Right atrium auricular region (tissue), 2 donors: ENCODE data around the gene CXorf65. TPM values are rescaled to one million over a fixed set of nuclear protein-coding genes. Genes with fewer than 3 reads are reported as not detected.

Experiments used
- DNase-seq: peaks from one replicate; pipeline ENCODE4 v3.0.0-alpha.2; 2019; ENCODE audit warnings: low spot score
- H3K27ac ChIP-seq, 2 donors: fragments of 200-600 bp; sonication (generic); 1 replicate in 1 of 2; 2 replicates in 1 of 2; pipeline ENCODE4 v1.5.1; 2016 to 2019
- H3K27me3 ChIP-seq, 2 donors: fragments of 200-600 bp; sonication (generic); one replicate each; pipeline versions ENCODE4 v1.5.1 to v1.6.0; 2017 to 2019
- H3K36me3 ChIP-seq: fragments of 200-600 bp; sonication (generic); one replicate; pipeline ENCODE4 v1.5.1; 2016
- H3K4me1 ChIP-seq, 2 donors: fragments of 200-600 bp; sonication (generic); one replicate each; pipeline versions ENCODE4 v1.5.1 to v1.6.0; 2017 to 2019
- H3K4me3 ChIP-seq, 2 donors: fragments of 200-600 bp; sonication (generic); 1 replicate in 1 of 2; 2 replicates in 1 of 2; pipeline ENCODE4 v1.5.1; 2017 to 2019; ENCODE audit warnings: mild to moderate bottlenecking in 1 of 2, moderate library complexity in 1 of 2
- H3K9me3 ChIP-seq, 2 donors: fragments of 200-600 bp; sonication (generic); one replicate each; pipeline ENCODE4 v1.5.1; 2019
- CTCF ChIP-seq, 2 donors: fragments of 200-600 bp; sonication (generic); IDR thresholded peaks; one replicate each; pipeline ENCODE4 v1.5.1; 2019; ENCODE audit warnings: antibody characterized with exemption in 2 of 2
- total RNA-seq, 2 donors: library from RNA; depleted of rRNA; stranded (reverse); fragments of >200 nt; gene quantifications; one replicate each; pipeline ENCODE4 v1.1.0, GENCODE V29; 2016

CXorf65 gene
- total RNA-seq, 2 donors from 2014 or later: not detected

GRCh38 chrX:71144651-71145050 lies 38.1 kb upstream of the CXorf65 start, which contains the start of gene NLGN3:
Gene NLGN3 (plus strand): TSS chrX:71144841. CDS start chrX:71147750, 2,909 bp downstream.
- H3K9me3 ChIP-seq: no peaks in the 10 kb centered on the region
- DNase-seq: no peak
- no peaks in the 10 kb centered on the region for H3K27me3 ChIP-seq
- no peak for TF ChIP-seq CTCF (IDR thresholded peaks at IDR 0.05)
- H3K4me1 ChIP-seq: peaks cover 0 to 13% of the 10 kb centered on the region in 2 donors
- H3K4me3 ChIP-seq: peak within 1 kb of the TSS in 1 of 2 donors; percentile 34
- H3K36me3 ChIP-seq: peaks cover 9% of the 10 kb centered on the region
- no peak within 1 kb of the TSS for H3K27ac ChIP-seq

- peaks cover 0 to 13% of the 10 kb centered on the region in 2 donors for H3K4me1 ChIP-seq
- TF ChIP-seq CTCF (IDR thresholded peaks at IDR 0.05): no peak
- no peaks in the 10 kb centered on the region for H3K27me3 ChIP-seq
- H3K36me3 ChIP-seq: peaks cover 9% of the 10 kb centered on the region
- H3K9me3 ChIP-seq: no peaks in the 10 kb centered on the region
- H3K27ac ChIP-seq: no peak overlapping the region
- no peak overlapping the region for H3K4me3 ChIP-seq
- DNase-seq: peak; percentile 63
These were observed 37.0 kb upstream of the CXorf65 start for GRCh38 chrX:71143508-71143907.

- DNase-seq: no peak
- H3K4me3 ChIP-seq: no peak overlapping the region
- TF ChIP-seq CTCF (IDR thresholded peaks at IDR 0.05): no peak
- peaks cover 0 to 11% of the 10 kb centered on the region in 2 donors for H3K4me1 ChIP-seq
- no peak overlapping the region for H3K27ac ChIP-seq
- H3K9me3 ChIP-seq: no peaks in the 10 kb centered on the region
- peaks cover 26% of the 10 kb centered on the region for H3K36me3 ChIP-seq
- H3K27me3 ChIP-seq: no peaks in the 10 kb centered on the region
These were observed 33.9 kb upstream of the CXorf65 start for GRCh38 chrX:71140440-71140839.

- no peak for TF ChIP-seq CTCF (IDR thresholded peaks at IDR 0.05)
- peaks cover 57% of the 10 kb centered on the region for H3K36me3 ChIP-seq
- H3K4me3 ChIP-seq: no peak overlapping the region
- no peaks in the 10 kb centered on the region for H3K27me3 ChIP-seq
- no peaks in the 10 kb centered on the region for H3K4me1 ChIP-seq
- no peak overlapping the region for H3K27ac ChIP-seq
- no peaks in the 10 kb centered on the region for H3K9me3 ChIP-seq
- no peak for DNase-seq
These were observed 25.0 kb upstream of the CXorf65 start for GRCh38 chrX:71131510-71131909.

- Histone ChIP-seq H3K36me3 (peaks cover 70% of the 10 kb centered on the region), H3K27me3 (no peaks in the 10 kb centered on the region), H3K9me3 (no peaks in the 10 kb centered on the region), H3K4me1 (no peaks in the 10 kb centered on the region), H3K27ac (no peak overlapping the region), H3K4me3 (no peak overlapping the region)
- peak; percentile 67 for DNase-seq
- peak; percentile 50 to 75 for TF ChIP-seq CTCF (IDR thresholded peaks at IDR 0.05)
These were observed 22.6 kb upstream of the CXorf65 start for GRCh38 chrX:71128915-71129765.
